GM13977 (cell line): Measurements from ENCODE around the gene KCNMA1.

Experiments
- DNase-seq: peaks from one replicate; pipeline ENCODE4 v3.0.0; 2012; ENCODE audit warnings: low spot score
- in situ Hi-C: fragments of 300-500 bp; cut with MboI; formaldehyde crosslinking; loops from one replicate; pipeline ENCODE4 v1.12.0; 2022; ENCODE audit warnings: low sequenced_read_pairs, low pct_unique_long_range_greater_than_20kb, mixed read lengths, inconsistent platforms; ENCODE audit not compliant: unreplicated experiment
- TF ChIP-seq, protein P1 (sequence below): IDR thresholded peaks from 2 replicates; pipeline ENCODE4 v1.5.1; 2012; ENCODE audit warnings: mild to moderate bottlenecking, control low read depth; ENCODE audit not compliant: insufficient read depth; ENCODE audit errors: extremely low read depth, missing control alignments

Gene KCNMA1

DNA sequence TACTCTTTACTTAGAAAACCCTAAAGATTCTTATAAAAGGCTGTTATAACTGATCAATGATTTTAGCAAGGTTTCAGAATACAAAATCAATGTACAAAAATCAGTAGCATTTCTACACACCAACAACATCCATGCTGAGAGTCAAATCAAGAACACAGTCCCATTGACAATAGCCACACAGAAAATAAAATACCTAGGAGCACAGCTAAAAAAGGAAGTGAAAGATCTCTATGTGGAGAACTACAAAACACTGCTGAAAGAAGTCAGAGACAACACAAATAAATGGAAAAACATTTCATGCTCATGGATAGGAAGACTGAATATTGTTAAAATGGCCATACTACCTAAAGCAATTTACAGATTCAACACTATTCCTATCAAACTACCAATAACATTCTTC lies 427.0 kb downstream of the KCNMA1 start:
- DNase-seq: no peak
- in situ Hi-C loops: no loop called here
- TF ChIP-seq, protein P1, sequence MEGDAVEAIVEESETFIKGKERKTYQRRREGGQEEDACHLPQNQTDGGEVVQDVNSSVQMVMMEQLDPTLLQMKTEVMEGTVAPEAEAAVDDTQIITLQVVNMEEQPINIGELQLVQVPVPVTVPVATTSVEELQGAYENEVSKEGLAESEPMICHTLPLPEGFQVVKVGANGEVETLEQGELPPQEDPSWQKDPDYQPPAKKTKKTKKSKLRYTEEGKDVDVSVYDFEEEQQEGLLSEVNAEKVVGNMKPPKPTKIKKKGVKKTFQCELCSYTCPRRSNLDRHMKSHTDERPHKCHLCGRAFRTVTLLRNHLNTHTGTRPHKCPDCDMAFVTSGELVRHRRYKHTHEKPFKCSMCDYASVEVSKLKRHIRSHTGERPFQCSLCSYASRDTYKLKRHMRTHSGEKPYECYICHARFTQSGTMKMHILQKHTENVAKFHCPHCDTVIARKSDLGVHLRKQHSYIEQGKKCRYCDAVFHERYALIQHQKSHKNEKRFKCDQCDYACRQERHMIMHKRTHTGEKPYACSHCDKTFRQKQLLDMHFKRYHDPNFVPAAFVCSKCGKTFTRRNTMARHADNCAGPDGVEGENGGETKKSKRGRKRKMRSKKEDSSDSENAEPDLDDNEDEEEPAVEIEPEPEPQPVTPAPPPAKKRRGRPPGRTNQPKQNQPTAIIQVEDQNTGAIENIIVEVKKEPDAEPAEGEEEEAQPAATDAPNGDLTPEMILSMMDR: no peak

DNA sequence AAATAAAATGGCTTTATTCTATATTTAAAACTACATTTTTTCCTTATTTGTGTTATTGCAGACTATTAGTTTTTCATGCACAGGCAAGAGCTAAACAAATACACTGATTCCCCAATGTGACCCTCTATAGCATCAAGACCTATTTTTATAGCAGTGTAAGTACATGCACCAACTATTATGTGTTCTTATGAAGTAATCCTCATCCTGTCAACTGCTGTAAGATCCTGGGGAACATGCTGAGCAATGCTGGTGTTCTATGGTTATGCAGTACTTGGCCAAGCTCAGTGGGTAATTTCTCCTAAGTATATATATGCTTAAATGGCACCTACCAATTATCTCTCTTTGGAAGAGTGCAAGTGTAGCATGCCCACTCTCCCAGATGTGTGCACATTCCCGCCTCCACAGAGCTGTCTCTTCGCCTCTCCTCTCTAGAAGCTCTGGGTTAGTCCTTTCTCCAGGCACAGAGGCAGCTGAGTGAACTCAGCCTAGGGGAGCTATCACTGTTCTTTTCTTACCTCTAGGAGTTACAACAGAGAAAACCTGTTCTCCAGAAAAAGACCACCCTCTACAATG lies 428.8 kb downstream of the KCNMA1 start:
- no peak for DNase-seq
- TF ChIP-seq, protein P1: no peak
- in situ Hi-C loops: no loop called here

DNA sequence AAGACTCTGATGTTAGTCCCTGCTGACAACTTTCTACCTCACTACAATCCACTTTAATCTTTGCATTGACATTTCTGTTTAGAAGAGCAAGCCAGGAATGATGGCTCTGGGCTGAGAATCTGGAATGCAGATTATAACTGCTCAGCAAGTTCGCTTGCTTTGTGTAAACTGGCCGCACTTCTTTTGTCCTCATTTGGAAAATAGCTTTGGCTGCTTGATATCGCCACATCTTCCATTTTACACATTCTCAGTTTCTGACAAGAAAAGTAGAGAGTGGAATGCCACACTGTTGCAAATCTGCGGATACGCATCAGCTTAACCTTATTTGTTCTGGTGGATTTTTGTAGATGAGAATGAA lies 429.8 kb downstream of the KCNMA1 start:
- in situ Hi-C loops: no loop called here
- TF ChIP-seq, protein P1: no peak
- DNase-seq: no peak

DNA sequence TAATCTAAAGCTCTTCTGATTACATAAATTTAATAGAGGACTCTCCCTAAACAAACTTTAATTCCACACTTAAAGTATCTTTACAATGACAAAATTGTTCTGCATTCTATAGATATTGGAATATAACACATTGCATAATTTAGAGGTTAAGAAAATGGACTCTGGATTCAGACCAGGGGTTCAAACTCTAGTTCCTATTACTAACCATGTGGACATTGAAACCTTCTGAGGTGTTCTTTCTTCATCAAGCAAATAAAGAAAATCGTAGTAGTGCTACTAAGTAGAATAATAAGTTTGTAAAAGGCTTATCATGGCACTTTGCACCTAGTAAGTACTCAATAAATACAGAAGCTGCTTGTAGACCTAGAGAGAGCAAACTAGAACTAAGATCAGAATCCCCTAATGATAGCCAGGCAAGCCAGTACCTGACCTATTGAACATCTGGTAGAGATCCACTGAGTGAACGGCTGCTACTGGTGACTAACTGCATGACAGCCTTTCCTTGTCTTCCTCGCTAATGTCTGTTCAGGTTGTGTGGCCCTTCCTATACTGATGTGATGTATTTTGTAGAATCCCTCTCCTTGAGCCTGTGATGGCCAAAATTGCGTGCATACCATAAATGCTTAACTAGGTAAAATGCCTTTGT lies 430.3 kb downstream of the KCNMA1 start:
- TF ChIP-seq, protein P1: no peak
- in situ Hi-C loops: no loop called here
- DNase-seq: no peak

DNA sequence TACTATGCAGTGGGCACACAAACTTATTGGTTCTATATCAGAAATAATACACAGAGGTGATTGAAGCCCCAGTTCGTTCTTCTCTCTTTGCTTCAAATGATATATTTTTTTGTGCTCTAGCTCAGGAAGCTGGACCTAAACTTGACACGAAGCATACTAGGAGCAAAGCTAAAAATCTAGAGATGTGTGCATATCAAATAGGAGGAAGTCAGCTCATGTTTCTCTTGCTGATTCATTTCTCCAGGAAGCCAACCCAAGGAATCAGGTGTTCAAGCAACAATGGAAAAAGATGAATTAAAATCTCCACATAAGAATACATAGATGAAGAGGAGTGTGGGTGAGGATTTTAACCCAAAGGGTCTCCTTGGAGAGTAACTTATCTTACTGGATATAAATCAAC lies 432.5 kb downstream of the KCNMA1 start:
- TF ChIP-seq, protein P1: no peak
- in situ Hi-C loops: no loop called here

DNA sequence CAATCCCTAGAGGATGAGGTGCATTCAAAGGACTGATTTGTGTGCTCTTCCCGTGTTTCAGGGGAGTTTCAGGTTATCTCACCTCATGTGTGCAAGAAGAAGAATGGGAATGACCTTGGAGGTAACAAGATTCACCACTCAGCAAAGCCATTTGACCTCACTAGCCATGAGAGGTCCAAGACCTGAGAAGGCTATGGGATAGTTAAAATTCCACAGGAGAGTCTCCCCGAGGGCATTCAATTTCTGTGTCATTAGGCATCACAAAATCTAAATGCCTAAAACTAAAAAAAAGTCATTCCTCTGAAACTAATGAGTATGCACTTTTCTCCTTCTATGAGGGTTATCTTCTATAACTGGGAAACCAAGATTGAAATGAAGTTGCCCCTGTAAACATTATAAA lies 433.4 kb downstream of the KCNMA1 start:
- TF ChIP-seq, protein P1: no peak
- in situ Hi-C loops: no loop called here
- DNase-seq: no peak

More for the DNA sequence above, 432.5 kb downstream of the KCNMA1 start:
- DNase-seq: no peak
